GM12878 (cell line): ENCODE results near the gene SVIL. TPM values are rescaled to one million over a fixed set of nuclear protein-coding genes. Genes with fewer than 3 reads are reported as not detected.

ENCODE experiments used
- ATAC-seq: fragments of 200-7000 bp; cut with Tn5 transposase; 3 replicates; pipeline ENCODE4 v1.9.1; 2020; ENCODE audit warnings: mild to moderate bottlenecking, moderate library complexity
- BruUV-seq: library from RNA; stranded (reverse); fragments of 400-500 nt; replicated peaks from 2 replicates; lab custom pipeline; 2021; lab: Mats Ljungman, UMichigan
- CTCF ChIA-PET: fragments of 300-600 bp; sonication (Branson Sonifier 250); formaldehyde crosslinking; extraction: SDS; loops from one replicate; lab custom pipeline; 2021; ENCODE audit warnings: inconsistent platforms; lab: Yijun Ruan, JAX
- POLR2A ChIA-PET: fragments of 350-600 bp; formaldehyde crosslinking; extraction: SDS; loops from one replicate; lab custom pipeline; 2021; ENCODE audit warnings: inconsistent platforms; lab: Charles Lee
- RAD21 ChIA-PET: fragments of 300-600 bp; sonication (Branson Sonifier 250); formaldehyde crosslinking; loops from one replicate; lab custom pipeline; 2023; ENCODE audit warnings: antibody characterized with exemption; ENCODE audit not compliant: unreplicated experiment; lab: Charles Lee
- SMC1A ChIA-PET: fragments of 300-600 bp; sonication (Branson Sonifier 250); formaldehyde crosslinking; loops from one replicate; lab custom pipeline; 2023; ENCODE audit not compliant: unreplicated experiment, uncharacterized antibody; lab: Charles Lee
- DNase-seq: peaks from one replicate; pipeline ENCODE4 v3.0.0-alpha.2; 2011; ENCODE audit warnings: low read depth, low spot score
- FAIRE-seq: peaks from 3 replicates; lab custom pipeline; 2011; peaks lifted over from hg19 to GRCh38; lab: Jason Lieb, UNC
- H2AFZ ChIP-seq: 2 replicates; pipeline ENCODE4 v1.6.0; 2011; ENCODE audit warnings: low read depth, low read length, control low read depth; ENCODE audit not compliant: control insufficient read depth
- H3K27ac ChIP-seq: 2 replicates; pipeline ENCODE4 v1.5.1; 2011; ENCODE audit warnings: control low read depth; ENCODE audit not compliant: control insufficient read depth, insufficient read depth
- H3K27me3 ChIP-seq, 2 experiments: replicated peaks in 1 of 2; 2 replicates each; pipeline versions ENCODE4 v1.6.0 to v1.6.1; 2011; ENCODE audit warnings: low read length in 1 of 2; ENCODE audit not compliant: control insufficient read depth in 2 of 2, insufficient read depth in 2 of 2
- H3K36me3 ChIP-seq, 2 experiments: 2 replicates each; pipeline ENCODE4 v1.5.1; 2011; ENCODE audit warnings: low read length in 1 of 2; ENCODE audit not compliant: control insufficient read depth in 2 of 2, insufficient read depth in 2 of 2
- H3K4me1 ChIP-seq: 2 replicates; pipeline ENCODE4 v1.6.1; 2011; ENCODE audit warnings: mild to moderate bottlenecking, low read length, moderate library complexity, mixed read lengths; ENCODE audit not compliant: control insufficient read depth, insufficient read depth
- H3K4me2 ChIP-seq: 2 replicates; pipeline ENCODE4 v1.6.0; 2011; ENCODE audit warnings: control low read depth; ENCODE audit not compliant: control insufficient read depth, insufficient read depth
- H3K4me3 ChIP-seq: fragments of 200-600 bp; sonication (generic); 2 replicates; pipeline ENCODE4 v1.5.1; 2016
- H3K79me2 ChIP-seq: 2 replicates; pipeline ENCODE4 v1.6.0; 2011; ENCODE audit warnings: low read length; ENCODE audit not compliant: control insufficient read depth, insufficient read depth
- H3K9ac ChIP-seq: 2 replicates; pipeline ENCODE4 v1.8.0; 2011; ENCODE audit warnings: low read length, control low read depth, mixed read lengths; ENCODE audit not compliant: control insufficient read depth, insufficient read depth
- H3K9me3 ChIP-seq: replicated peaks from 3 replicates; pipeline ENCODE4 v1.5.1; 2011; ENCODE audit warnings: mild to moderate bottlenecking, low read length; ENCODE audit not compliant: control insufficient read depth, insufficient read depth
- H4K20me1 ChIP-seq: 2 replicates; pipeline ENCODE4 v1.6.0; 2011; ENCODE audit not compliant: control insufficient read depth, insufficient read depth
- ATF2 ChIP-seq: IDR thresholded peaks from 2 replicates; pipeline ENCODE4 v1.6.1; 2012; ENCODE audit warnings: low read length, inconsistent platforms
- BRCA1 ChIP-seq: IDR thresholded peaks from 2 replicates; pipeline ENCODE4 v1.6.1; 2011; ENCODE audit warnings: low read depth, low read length, improper control_type of control experiment
- CHD4 ChIP-seq: fragments of 200-600 bp; sonication (generic); IDR thresholded peaks from 2 replicates; pipeline ENCODE4 v1.6.1; 2016; ENCODE audit warnings: mild to moderate bottlenecking
- ESRRA ChIP-seq: IDR thresholded peaks from 2 replicates; pipeline ENCODE4 v1.6.1; 2012; ENCODE audit warnings: mild to moderate bottlenecking, low read length, improper control_type of control experiment
- GABPA ChIP-seq: IDR thresholded peaks from 2 replicates; pipeline ENCODE4 v1.6.1; 2014; ENCODE audit warnings: antibody characterized with exemption, low read depth, mild to moderate bottlenecking, inconsistent platforms
- JUND ChIP-seq: IDR thresholded peaks from 2 replicates; pipeline ENCODE4 v1.6.1; 2012; ENCODE audit warnings: low read depth, mild to moderate bottlenecking, low read length, improper control_type of control experiment, moderate library complexity
- NFIC ChIP-seq: IDR thresholded peaks from 2 replicates; pipeline ENCODE4 v1.6.1; 2012; ENCODE audit warnings: low read depth, mild to moderate bottlenecking, inconsistent platforms, low read length, moderate library complexity
- NR2C1 ChIP-seq: fragments of 450-650 bp; IDR thresholded peaks from 2 replicates; pipeline ENCODE4 v1.6.1; 2017; ENCODE audit warnings: antibody characterized with exemption, mild to moderate bottlenecking, moderate library complexity
- PML ChIP-seq: IDR thresholded peaks from 2 replicates; pipeline ENCODE4 v1.6.1; 2012; ENCODE audit warnings: low read length, inconsistent platforms
- SIN3A ChIP-seq: IDR thresholded peaks from 2 replicates; pipeline ENCODE4 v1.6.1; 2012; ENCODE audit warnings: low read depth, low read length, improper control_type of control experiment
- SRF ChIP-seq, 2 experiments: IDR thresholded peaks; 2 replicates each; pipeline ENCODE4 v1.6.1; 2011; ENCODE audit warnings: low read depth in 2 of 2, low read length in 2 of 2, mild to moderate bottlenecking in 1 of 2, moderate library complexity in 1 of 2
- WGBS: methylation state at CpG from one replicate; pipeline ENCODE4 v1.1.6; 2016; ENCODE audit warnings: low lambda C conversion rate; ENCODE audit not compliant: insufficient replicate concordance, insufficient coverage; ENCODE audit errors: missing lambda C conversion rate; 5-methylcytosine and 5-hydroxymethylcytosine counted together
- in situ Hi-C: fragments of 300-500 bp; cut with MboI; formaldehyde crosslinking; loops from 9 replicates; pipeline ENCODE4 v1.14.3; 2018; ENCODE audit warnings: mixed read lengths
- intact Hi-C: fragments of 100-400 bp; cut with micrococcal nuclease; formaldehyde crosslinking; loops from one replicate; pipeline ENCODE4 v1.14.2; 2022; ENCODE audit not compliant: unreplicated experiment
- polyA plus RNA-seq, 11 experiments: library from polyadenylated mRNA; depleted of rRNA in 4 of 11; unstranded in 6 of 11; stranded (reverse) in 5 of 11; fragments of >200 nt; fragmentation: Nextera tagmentation in 4 of 11; fragmentation: Illumina TruSeq in 1 of 11; extraction: Ambion mirVana in 4 of 11; extraction: Trizol in 1 of 11; gene quantifications; 1 replicate in 1 of 11; 2 replicates in 10 of 11; pipeline versions ENCODE4 v1.2.1 to v1.2.3, GENCODE V29; 2011 to 2016; ENCODE audit warnings: inconsistent platforms in 2 of 11, missing spikeins in 2 of 11, low read depth in 1 of 11
- total RNA-seq, 4 experiments: library from RNA; depleted of rRNA in 3 of 4; stranded (reverse); fragments of >200 nt in 3 of 4; fragmentation: Illumina TruSeq in 1 of 4; extraction: Trizol in 1 of 4; gene quantifications; 2 replicates each; pipeline versions ENCODE4 v1.2.1 to v1.2.3, GENCODE V29; 2013 to 2021
- TF ChIP-seq, protein P1 (sequence below): fragments of 450-650 bp; IDR thresholded peaks from 2 replicates; pipeline ENCODE4 v1.6.1; 2017; ENCODE audit warnings: borderline replicate concordance
- TF ChIP-seq, protein P2 (sequence below): fragments of 450-650 bp; IDR thresholded peaks from 2 replicates; pipeline ENCODE4 v1.6.1; 2018; ENCODE audit warnings: borderline replicate concordance, mild to moderate bottlenecking; ENCODE audit not compliant: partially characterized antibody

The SVIL gene
- total and polyA plus RNA-seq, 10 of the 15 experiments (the other 5 are each of a cell fraction or from before 2014, with no cell fraction given): 0.22 to 1.9 (median 0.87) TPM

- TF ChIP-seq, protein P1, sequence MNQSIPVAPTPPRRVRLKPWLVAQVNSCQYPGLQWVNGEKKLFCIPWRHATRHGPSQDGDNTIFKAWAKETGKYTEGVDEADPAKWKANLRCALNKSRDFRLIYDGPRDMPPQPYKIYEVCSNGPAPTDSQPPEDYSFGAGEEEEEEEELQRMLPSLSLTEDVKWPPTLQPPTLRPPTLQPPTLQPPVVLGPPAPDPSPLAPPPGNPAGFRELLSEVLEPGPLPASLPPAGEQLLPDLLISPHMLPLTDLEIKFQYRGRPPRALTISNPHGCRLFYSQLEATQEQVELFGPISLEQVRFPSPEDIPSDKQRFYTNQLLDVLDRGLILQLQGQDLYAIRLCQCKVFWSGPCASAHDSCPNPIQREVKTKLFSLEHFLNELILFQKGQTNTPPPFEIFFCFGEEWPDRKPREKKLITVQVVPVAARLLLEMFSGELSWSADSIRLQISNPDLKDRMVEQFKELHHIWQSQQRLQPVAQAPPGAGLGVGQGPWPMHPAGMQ: no peak
- TF ChIP-seq JUND (no peak), ATF2 (no peak), NR2C1 (no peak)
Measured at GRCh38 chr10:29451946-29452345, 182.8 kb downstream of the SVIL start (continued).

GRCh38 chr10:29450405-29450804 is 184.4 kb downstream of the SVIL start:
- no peak for ATAC-seq
- TF ChIP-seq GABPA (no peak), ESRRA (no peak), PML (no peak), SRF (IDR thresholded peaks at IDR 0.05; ENCODE audit: low read depth in 2 of 2, low read length in 2 of 2) (no peak), BRCA1 (no peak), NFIC (no peak), SIN3A (no peak), CHD4 (no peak)
- TF ChIP-seq, protein P2, sequence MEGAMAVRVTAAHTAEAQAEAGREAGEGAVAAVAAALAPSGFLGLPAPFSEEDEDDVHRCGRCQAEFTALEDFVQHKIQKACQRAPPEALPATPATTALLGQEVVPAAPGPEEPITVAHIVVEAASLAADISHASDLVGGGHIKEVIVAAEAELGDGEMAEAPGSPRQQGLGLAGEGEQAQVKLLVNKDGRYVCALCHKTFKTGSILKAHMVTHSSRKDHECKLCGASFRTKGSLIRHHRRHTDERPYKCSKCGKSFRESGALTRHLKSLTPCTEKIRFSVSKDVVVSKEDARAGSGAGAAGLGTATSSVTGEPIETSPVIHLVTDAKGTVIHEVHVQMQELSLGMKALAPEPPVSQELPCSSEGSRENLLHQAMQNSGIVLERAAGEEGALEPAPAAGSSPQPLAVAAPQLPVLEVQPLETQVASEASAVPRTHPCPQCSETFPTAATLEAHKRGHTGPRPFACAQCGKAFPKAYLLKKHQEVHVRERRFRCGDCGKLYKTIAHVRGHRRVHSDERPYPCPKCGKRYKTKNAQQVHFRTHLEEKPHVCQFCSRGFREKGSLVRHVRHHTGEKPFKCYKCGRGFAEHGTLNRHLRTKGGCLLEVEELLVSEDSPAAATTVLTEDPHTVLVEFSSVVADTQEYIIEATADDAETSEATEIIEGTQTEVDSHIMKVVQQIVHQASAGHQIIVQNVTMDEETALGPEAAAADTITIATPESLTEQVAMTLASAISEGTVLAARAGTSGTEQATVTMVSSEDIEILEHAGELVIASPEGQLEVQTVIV: no peak
- no peak for DNase-seq
- H3K79me2 ChIP-seq: no peaks in the 10 kb centered on the region
- SMC1A ChIA-PET: no interaction called here
- no peak for FAIRE-seq
- CTCF ChIA-PET: interaction anchor here (1.0 kb wide), 1 partner anchor 8 kb away, joined by 3 read pairs; no protein-coding TSS in a partner anchor
- no peak overlapping the region for H2AFZ ChIP-seq
- H3K36me3 ChIP-seq: no peaks in the 10 kb centered on the region
- no peaks in the 10 kb centered on the region for H4K20me1 ChIP-seq
- H3K9ac ChIP-seq: no peak overlapping the region
- H3K4me2 ChIP-seq: no peak overlapping the region
- RAD21 ChIA-PET: no interaction called here
- WGBS: 86% methylated on average over 4 of the region's 6 CpGs
- BruUV-seq: no TSS peak
- no peaks in the 10 kb centered on the region for H3K4me1 ChIP-seq
- no peaks in the 10 kb centered on the region for H3K9me3 ChIP-seq
- no peak overlapping the region for H3K27ac ChIP-seq
- H3K4me3 ChIP-seq: no peak overlapping the region
- H3K27me3 ChIP-seq: no peaks in the 10 kb centered on the region
- in situ Hi-C loops (no loop called here), intact Hi-C loops (no loop called here)
- POLR2A ChIA-PET: no interaction called here
